ENCODE data around the gene GAR1.
A peak's percentile ranks its signal among the peaks of the same experiment; 100 is the strongest.
"Not testable (repeated sequence)": the region's sequence is repeated elsewhere in the genome, so short reads cannot be mapped to it uniquely, and the experiment has no call there.

The GAR1 gene

DNA sequence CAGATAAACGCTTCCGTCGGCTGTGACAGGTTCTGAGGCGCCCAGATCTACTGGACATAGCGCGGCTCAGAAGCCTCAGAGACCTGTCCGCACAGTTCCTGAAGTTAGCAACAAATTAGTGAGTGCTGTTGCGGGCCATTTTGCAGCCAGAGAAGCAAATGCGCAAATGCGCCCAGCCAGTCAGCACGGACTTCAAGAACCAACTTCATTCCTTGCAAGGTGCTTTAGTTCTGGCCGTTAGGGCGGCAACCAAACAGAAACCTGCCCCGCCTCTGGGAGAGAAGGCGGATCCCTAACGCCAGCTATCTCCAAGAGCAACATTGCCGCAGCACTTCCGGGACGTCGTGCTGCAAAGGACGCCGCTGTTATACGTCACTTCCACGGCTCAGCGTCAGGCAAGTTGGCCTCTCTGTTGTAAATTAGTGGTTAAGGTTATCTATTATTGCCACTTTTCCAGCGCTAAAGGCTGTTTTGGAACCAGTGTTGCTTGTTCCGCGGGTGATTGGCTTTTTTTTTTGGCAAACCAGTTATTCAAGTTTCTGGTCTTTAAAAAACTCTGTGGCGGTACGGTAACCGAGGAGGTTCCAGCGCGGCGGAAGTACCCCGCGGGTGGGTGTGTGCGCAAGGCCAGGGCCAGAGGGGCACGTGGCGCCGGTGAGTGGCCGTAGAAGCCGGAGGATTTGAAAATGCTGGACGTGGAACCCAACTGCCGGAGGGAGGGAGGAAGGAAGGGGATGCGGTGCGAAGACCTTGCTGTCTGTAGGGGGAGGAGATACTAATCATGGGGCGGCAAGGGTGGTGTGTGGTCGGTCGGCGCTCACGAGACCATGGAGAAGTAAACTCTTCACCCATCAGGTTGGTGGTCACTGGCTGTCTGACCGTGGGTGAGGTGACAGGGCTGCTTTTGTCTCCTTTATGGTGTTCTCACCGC lies at the start of gene GAR1:
Gene GAR1 (plus strand): TSS at position 612 of the 931 bp plus-strand sequence. CDS start 403 bp downstream, outside the sequence.
- peak; percentile 84 for DNase-seq

DNA sequence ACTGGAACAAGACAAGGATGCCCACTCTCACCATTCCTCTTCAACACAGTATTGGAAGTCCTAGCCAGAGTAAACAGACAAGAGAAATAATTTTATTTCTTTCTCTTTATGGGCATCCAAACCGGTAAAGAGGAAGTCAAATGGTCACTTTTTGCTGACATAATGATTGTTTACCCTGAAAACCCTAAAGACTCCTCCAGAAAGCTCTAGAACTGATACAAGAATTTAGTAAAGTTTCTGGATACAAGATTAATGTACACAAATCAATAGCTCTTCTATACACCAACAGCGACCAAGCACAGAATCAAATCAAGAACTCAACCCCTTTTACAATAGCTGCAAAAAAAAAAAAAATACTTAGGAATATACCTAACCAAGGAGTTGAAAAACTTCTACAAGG lies 33.5 kb upstream of the GAR1 start:
- DNase-seq = not testable (repeated sequence)

DNA sequence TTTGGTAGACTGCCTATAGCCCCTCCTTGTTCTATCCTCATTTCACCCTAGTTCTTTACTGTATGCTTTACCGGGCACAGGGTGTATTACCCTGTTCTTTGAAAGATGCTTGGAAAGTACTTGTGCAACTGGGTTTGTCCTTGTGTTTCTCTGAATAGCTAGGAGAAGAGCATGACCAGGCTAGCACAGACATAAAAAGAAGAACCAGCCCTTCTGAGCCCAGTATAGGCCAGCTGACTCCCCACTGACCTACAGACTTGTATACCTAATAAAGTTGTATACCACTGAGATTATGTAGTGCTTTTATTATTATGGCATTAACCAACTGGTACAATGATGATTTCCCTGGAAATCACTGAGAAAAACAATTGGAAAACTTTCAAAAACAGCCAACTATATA lies 28.7 kb upstream of the GAR1 start:
- DNase-seq = no peak

DNA sequence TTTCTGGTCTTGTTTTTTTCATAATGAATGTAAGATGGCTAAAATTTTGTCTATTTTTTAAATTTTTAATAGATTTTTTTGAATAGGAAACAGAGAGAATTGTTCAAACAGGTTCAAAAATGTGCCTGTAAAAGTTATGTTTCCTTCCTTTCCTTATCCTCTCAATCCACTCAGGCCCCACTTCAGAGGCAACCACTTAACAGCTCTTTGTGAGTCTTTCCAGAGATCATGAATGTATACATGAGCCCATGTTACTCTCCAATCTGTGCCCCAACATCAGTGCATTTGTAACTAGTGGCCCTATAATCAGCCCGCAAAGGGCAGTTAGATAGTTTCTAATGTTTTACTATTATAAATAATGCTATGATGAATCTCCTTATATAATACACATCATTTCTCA lies 27.8 kb upstream of the GAR1 start:
- no peak for DNase-seq

DNA sequence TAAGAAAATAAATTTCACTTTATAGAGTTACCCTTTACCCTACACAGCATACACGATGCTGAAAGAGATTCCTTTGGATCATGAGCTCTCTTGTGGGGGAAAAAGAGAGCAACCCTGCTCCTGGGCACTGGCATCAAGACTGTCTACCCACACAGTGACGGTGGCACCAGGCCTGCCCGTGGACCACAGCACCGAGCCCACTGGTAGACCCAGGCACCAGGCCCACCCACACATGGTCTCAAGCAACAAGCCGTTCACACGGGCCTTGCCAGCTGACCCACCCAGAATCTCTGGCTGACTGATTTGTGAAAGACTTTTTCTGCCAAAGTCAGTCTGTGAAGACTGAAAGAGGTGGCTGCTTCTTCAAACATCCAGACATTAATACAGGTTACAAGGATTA lies 20.5 kb upstream of the GAR1 start:
- DNase-seq = no peak

DNA sequence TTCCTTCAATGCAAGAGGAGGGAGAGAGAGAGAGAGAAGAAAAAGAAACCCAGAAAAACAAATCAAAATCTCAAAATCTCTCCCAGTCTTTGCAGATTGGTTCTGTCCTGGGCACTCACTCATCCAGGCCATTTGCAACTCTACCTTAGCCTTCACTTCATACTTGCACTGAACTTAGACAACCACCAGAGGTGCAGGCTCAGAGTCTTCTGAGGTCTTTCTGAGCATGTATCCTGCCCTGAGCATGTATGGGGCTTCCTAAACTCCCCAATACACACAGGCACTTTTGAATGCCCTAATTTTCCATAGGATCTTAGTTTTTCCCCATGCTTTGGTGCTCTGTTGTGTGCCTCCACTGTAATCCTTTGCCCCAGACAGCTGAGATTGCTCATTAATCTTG lies 16.7 kb upstream of the GAR1 start:
- DNase-seq = no peak

DNA sequence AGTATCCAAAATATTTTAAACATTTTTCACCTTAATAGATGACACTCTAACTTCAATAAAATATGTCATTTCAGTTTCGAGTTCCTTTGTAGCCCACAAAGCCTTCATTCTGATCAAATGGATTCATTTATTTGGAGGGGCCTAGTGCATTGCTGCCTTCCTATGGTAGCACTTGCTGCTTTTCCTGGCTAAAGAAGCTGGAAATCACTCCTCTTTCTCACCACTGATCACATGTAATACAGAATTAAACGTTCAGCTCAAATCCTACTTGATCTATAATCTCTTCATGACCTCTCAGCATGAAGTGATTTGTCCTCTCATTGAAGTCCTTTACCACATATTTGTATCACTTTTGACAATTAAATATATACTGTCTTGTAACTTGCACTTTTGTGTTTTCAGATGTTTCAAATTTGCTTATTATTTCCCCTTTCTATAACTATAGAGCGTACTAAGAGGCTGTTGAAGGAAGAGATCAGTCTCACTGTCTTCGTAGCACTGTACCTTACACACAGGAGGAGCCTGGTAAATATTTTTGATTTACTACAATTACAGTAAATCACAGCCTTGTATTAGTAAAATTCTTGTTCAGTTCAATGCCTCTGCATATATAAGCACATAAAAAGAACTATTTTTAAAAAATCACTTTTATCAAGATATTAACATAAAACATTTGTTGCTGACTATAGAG lies 14.3 kb upstream of the GAR1 start:
- peak; percentile 37 for DNase-seq

DNA sequence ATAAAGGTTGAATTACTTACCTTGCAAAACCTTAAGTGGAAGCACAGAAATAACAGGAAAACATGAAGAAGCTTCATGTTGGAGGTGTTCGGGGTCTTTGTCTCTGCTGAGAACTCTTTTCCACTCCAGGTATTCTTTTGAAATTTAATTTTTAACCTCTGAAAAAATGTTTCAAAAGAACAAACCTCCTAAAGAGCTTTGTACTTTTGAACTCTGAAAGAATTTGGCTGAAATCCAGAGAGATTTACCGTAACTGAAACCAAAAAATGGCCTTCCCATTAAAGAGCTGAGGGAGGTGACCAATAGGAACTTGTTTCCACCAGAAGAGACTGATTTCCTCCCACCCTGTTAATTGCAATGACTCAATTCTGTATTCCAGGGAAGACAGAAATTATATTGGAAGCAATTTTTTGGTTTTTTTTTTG lies 13.7 kb upstream of the GAR1 start, which contains the start of gene CFI:
Gene CFI (minus strand): TSS at position 105 of the 425 bp plus-strand sequence. CDS start 28 bp downstream, at position 77.
- DNase-seq = peak; percentile 53

DNA sequence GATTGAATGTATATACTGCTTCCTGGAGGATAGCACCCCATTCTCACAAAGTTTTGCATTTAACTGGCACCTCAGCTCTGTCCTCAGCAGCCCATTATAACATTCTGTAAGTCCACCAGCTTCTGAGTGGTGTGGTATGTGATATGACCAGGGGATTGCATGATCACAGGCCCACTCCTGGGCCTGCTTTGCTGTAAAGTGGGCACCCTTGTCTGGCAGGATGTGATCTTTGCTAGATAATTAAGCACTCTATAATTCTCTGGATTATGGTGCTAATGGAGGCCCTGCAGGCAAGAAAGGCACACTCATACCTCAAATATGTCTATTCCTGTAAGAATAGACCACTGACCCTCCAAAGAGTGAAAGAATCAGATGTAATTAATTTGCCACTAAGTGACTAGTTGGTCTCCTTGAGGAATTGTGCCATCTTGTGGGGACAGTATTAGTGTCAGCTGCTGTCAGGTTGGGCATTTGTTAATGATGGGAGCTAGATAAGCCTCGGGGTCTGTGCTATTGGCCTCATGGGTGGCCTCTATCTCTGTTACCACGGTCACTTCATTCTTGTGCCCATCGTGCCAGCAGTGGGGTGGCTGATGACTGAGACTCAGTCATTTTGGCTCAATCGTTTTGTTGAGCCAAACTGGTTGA lies 11.5 kb upstream of the GAR1 start:
- peak; percentile 47 for DNase-seq

DNA sequence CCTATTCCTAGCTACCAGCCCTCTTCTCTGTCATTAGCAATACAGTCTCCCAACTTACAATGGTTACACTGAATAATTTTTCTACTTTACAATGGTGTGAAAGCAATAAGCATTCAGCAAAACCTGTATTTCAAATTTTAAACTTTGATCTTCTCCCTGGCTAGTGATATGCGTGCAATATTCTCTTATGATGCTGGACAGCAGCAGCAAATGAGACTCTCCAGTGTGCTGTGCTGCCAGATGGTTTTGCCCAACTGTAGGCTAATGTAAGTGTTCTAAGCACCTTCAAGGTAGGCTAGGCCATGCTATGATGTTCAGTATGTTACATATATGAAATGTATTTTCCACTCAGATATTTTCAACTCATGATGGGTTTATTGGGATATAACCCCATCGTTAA lies 5.9 kb upstream of the GAR1 start:
- no peak for DNase-seq

DNA sequence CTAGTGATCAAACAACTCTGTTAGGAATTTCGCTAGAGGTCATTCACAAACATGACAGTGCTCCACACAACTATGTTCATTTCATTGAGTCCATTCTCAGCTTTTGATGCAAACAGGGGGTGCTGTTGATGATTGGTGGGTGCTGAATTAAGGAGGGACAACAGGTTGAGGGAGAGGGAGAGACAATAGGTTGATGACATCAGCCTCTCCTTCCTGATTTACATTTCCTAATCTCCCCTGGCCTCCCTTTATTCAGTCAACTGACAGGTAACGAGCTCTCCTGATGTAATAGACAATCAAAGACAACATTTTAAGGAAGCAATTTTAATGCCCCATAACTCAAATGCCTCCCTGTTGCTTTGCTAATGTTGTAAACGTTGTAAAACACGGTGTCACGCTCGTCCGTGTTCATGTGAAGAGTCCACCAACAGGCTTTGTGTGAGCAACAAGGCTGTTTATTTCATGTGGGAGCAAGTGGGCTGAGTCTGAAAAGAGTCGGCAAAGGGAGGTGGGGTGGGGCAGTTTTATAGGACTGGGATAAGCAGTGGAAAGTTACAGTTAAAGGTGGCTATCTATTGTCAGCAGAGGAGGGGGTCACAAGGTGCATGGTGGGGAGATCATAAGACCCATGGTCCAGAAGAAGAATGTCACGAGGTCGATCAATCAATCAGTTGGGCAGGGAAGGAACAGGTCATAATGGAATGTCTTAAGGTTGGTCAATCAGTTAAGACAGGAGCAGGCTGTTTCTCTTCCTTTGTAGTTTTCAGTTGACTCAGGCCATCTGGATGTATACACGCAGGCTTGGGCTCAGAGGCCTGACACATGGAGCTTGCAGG lies 4.8 kb upstream of the GAR1 start:
- no peak for DNase-seq

DNA sequence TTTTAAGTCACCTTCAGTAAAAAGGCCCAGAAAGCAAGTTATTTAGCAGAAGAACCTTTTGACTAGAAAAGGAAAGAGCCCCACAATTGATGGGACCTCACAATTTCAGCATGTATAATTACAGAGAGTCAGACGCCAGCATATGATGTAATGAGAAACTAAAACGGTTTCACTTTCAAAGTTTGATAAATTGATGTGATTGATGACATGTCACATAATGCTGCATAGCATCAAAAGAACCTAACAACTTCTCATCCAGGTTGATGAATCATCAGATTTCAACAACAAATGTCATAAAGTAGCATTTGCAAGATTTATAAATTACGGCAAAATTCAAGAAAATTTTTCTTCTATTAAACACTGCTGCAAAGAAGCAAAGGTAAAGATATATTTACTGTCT lies 3.9 kb upstream of the GAR1 start:
- DNase-seq = no peak

DNA sequence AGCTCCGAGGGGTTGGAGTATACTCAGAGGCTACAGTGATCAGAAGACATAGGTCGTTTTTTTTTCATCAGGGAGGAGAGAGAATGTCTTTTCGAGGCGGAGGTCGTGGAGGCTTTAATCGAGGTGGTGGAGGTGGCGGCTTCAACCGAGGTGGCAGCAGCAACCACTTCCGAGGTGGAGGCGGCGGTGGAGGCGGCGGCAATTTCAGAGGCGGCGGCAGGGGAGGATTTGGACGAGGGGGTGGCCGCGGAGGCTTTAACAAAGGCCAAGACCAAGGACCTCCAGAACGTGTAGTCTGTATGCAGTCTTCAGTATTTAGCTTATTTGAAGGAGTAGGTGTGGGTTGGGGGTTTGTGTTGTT lies 500 bp downstream of the GAR1 start:
- no peak for DNase-seq

DNA sequence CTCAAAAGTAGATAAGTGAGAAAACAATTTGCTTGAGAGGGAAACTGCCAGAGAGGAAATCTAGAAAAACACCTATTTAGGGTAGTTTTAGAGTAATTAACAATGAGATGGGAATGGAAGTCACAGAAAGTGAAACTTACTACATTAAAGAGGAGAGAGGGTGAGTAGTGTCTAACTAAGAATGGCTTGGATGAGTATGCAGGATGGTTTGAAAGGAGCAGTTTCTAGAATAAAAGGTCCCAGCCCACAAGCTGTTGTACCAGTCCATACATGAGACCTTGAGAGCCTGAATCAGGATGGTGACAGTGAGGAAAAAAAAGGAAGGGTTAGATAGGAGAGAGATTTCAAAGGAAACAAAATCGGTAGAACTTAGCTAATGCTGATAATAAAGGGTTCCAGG lies 1.3 kb downstream of the GAR1 start:
- DNase-seq = no peak

DNA sequence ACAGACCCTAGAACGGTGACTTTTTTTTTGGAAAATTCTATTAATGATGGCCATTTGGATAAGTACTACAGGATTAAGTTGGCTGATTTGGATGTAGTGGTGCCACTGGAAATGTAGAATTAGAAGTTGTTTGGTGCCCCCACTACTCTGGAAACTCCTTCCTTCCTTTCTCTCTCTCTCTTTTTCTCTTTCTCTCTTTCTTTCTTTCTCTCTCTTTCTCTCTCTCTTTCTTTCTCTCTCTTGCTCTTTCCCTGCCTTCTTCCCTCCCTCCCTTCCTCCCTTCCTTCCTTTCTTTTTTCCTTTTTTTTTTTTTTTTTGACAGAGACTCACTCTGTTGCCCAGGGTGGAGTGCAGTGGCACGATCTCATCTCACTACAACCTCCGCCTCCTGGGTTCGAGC lies 2.7 kb downstream of the GAR1 start:
- DNase-seq = no peak

DNA sequence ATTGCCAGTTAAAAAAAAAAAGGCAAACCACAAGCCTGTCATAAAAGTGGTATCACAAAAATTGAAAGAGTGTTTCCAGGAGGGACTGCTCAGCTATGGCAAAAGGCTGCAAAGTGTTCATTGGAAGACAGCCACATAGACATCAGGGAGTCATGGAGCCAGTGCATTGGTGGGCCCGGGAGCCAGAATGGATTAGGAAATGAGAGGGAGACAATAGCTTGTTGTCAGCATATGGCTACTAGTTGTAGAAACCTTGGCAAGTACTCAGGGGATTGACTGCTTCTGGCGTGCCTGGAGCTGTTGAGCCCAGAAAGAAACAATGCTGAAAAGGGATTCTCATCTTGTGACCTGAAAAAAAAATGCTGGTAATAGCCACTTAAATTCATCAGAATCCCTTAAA lies 5.0 kb downstream of the GAR1 start:
- DNase-seq = no peak

DNA sequence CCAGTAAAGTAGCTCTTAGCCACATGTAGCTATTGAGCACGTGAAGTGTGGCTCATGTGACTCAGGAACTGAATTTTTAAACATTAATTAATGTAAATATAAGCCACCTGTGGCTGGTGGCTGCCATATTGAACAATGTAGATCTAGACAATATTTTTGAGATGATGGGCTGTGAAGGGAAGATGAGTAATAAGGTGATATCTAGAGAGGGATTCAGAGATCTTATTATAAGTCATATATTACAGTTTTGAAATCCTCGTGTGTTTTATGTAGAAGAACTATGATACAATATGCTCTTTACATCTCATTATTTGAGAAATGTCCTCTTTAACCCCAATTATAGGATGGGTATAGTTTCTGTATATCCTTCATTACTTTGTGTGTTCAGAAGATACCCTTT lies 5.6 kb downstream of the GAR1 start:
- no peak for DNase-seq

DNA sequence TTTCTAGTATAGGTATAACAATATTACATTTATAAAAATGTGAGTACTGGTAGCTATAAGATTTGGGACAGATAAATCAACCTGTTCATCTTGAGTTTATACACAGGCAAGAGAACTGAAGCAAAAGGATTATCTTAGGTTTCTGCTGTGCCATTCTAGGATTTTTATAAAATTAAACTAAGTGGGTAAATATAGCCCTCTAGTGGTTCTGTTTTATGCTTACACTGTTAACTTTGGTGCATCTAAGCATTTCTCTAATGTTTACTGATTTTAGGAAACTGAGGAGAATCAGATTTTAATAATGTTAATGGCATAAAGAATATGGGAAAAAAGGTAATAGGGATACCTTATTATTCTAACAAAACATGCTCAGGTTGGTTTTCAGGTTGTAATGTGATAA lies 11.2 kb downstream of the GAR1 start:
- DNase-seq = peak; percentile 4

DNA sequence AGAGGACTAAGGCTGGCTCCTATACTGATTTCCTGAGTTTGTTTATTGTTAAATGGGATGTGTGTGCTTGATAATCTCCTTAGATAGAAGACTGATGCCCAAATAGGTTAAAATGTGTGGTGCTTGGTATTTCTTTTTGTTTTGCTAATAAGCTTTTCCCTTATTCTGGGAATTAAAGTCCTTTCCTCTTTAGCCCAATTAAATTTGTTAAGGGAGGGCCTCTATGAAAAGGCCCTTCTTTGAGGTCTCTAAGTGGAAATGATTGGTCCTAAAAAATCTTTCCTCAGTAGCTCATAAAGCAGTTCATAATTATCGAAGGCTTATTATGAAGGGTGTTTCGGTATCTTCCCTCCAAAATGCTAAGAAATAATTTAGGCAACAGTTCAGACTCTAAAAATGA lies 12.1 kb downstream of the GAR1 start, which contains the start of gene RRH:
Gene RRH (plus strand): TSS at position 301 of the 400 bp plus-strand sequence. CDS start 56 bp downstream, at position 357.
- no peak for DNase-seq

DNA sequence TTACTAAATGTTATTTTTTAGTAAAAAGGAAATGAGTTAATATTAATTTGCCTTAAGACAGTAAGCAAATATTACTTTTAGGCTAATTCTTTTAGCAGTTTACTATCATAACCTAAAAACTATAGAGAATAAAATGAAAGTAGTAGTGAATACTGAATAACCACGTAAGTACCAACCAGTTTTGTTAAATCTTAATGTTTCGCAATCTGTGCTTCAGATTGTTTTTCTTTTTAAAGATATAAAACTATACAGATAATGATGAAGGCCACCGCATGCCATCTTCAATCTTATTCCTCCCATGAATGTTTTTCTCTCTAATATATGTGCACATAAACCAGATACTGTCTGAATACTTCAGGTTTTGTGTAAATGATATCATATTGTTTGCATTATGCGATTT lies 18.2 kb downstream of the GAR1 start:
- DNase-seq = no peak

DNA sequence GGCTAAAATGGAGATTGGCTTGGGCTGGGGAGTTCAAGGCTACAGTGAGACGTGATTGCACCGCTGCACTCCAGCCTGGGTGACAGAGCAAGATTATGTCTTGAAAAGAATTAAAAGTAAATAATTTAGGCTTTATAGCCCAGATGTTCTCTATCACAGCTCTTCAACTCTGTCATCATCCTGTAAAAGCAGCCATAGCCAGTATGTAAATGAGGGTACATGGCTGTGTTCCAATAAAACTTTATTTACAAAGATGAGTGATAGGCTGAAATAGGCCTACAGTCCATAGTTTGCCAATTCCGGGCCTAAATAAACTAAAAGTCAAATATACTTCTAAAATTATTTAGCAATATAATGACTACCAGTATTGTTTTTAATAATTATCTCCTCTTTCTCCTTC lies 21.4 kb downstream of the GAR1 start:
- DNase-seq = no peak

DNA sequence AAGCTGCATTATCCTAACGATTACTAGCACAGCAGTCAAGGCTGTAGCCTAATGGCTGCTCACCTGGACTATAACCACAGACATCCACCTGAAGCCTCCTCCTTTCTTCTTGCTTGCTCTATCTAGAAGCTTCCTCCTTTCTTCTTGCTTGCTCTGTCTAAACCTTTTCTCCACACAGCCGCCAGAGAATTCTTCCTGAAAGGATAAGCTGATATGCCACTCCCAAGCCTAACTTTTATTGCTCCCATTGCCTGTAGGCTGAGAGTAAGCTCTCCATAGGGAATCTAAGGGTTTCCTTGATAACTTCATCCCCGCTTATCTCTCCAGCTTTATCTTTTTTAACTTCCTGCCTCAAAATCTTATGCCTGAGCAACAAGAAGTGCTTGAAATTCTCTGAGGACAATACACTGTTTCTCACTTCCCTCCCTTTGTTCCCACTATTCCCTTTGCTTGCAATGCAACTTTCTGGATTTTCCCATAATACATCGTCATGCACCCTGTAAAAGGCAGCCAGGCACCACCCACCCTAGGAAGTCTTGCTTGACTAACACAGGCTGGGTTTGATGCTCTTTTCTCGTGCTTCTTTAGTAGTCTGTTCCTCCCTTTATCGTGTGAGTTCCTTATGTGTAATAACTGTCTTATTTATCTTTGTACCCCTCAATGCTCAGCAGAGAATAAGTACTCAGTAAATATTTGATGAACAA lies 31.0 kb downstream of the GAR1 start:
- DNase-seq = no peak

Data from NCI-H2227 treated with DMSO at 0.1 percent for 48 hours (cell line).